Spleen (tissue), 11 donors: ENCODE results near the gene RBMS1. TPM values are rescaled to one million over a fixed set of nuclear protein-coding genes. Genes with fewer than 3 reads are reported as not detected.

Source experiments
- DNase-seq: peaks from one replicate; pipeline ENCODE4 v3.0.0-alpha.2; 2020
- H3K27ac ChIP-seq, 8 donors: fragments of 200-600 bp; sonication (generic) in 7 of 8; 1 replicate in 4 of 8; 2 replicates in 4 of 8; pipeline versions ENCODE4 v1.5.0 to v1.8.0; 2016 to 2021; ENCODE audit warnings: inconsistent platforms in 4 of 8, mild to moderate bottlenecking in 4 of 8, moderate library complexity in 1 of 8
- H3K27me3 ChIP-seq, 7 donors: fragments of 200-600 bp; sonication (generic) in 6 of 7; replicated peaks in 1 of 7; 1 replicate in 4 of 7; 2 replicates in 3 of 7; pipeline versions ENCODE4 v1.5.0 to v1.8.0; 2016 to 2021; ENCODE audit warnings: inconsistent platforms in 3 of 7, mild to moderate bottlenecking in 1 of 7
- H3K36me3 ChIP-seq, 6 donors: fragments of 200-600 bp; sonication (generic) in 5 of 6; 1 replicate in 4 of 6; 2 replicates in 2 of 6; pipeline versions ENCODE4 v1.5.0 to v1.8.0; 2016 to 2021; ENCODE audit warnings: inconsistent platforms in 2 of 6
- H3K4me1 ChIP-seq, 6 donors: fragments of 200-600 bp; sonication (generic) in 5 of 6; 1 replicate in 3 of 6; 2 replicates in 3 of 6; pipeline versions ENCODE4 v1.5.0 to v1.8.0; 2016 to 2021; ENCODE audit warnings: inconsistent platforms in 3 of 6
- H3K4me3 ChIP-seq, 8 donors: fragments of 200-600 bp; sonication (generic) in 7 of 8; 1 replicate in 4 of 8; 2 replicates in 4 of 8; pipeline versions ENCODE4 v1.5.0 to v1.8.0; 2016 to 2021; ENCODE audit warnings: inconsistent platforms in 4 of 8, mild to moderate bottlenecking in 4 of 8, moderate library complexity in 2 of 8
- H3K9me3 ChIP-seq, 8 donors: fragments of 200-600 bp; sonication (generic) in 7 of 8; 1 replicate in 4 of 8; 2 replicates in 4 of 8; pipeline versions ENCODE4 v1.5.0 to v1.8.0; 2016 to 2021; ENCODE audit warnings: inconsistent platforms in 4 of 8
- CTCF ChIP-seq, 11 experiments: fragments of 200-600 bp in 7 of 11; fragments of 450-650 bp in 4 of 11; sonication (generic) in 4 of 11; IDR thresholded peaks in 8 of 11; conservative IDR thresholded peaks in 3 of 11; 1 replicate in 7 of 11; 2 replicates in 4 of 11; pipeline versions ENCODE4 v1.4.0 to v1.8.0; 2016 to 2021; ENCODE audit warnings: antibody characterized with exemption in 11 of 11, inconsistent platforms in 4 of 11, mild to moderate bottlenecking in 1 of 11
- POLR2A ChIP-seq, 3 donors: fragments of 450-650 bp; IDR thresholded peaks; one replicate each; pipeline ENCODE4 v1.5.1; 2017; ENCODE audit warnings: antibody characterized with exemption in 3 of 3, mild to moderate bottlenecking in 1 of 3
- POLR2AphosphoS5 ChIP-seq, 3 donors: sonication (generic); formaldehyde crosslinking; IDR thresholded peaks; one replicate each; pipeline ENCODE4 v1.5.1; 2017; ENCODE audit warnings: antibody characterized with exemption in 3 of 3
- WGBS, 5 donors: extraction: QIAGEN DNeasy Blood & Tissue Kit in 3 of 5; methylation state at CpG; one replicate each; pipeline versions ENCODE4 v1.1.5 to v1.1.7; 2013 to 2018; 5-methylcytosine and 5-hydroxymethylcytosine counted together
- intact Hi-C: fragments of 100-400 bp; cut with DNase I; formaldehyde crosslinking; loops from one replicate; pipeline ENCODE4 v1.15.0; 2023; ENCODE audit warnings: low total_unique reads
- polyA plus RNA-seq, 3 donors: library from polyadenylated mRNA; stranded (reverse); fragments of 200-250 nt; gene quantifications; one replicate each; pipeline ENCODE4 v1.2.1, GENCODE V29; 2013
- total RNA-seq, 7 donors: library from RNA; depleted of rRNA in 3 of 7; stranded (reverse); fragments of >200 nt in 3 of 7; fragmentation: NEBNext Ultra II Directional in 4 of 7; extraction: Animal tissue kit (Norgen Biotek cat#: 25700) in 4 of 7; gene quantifications; one replicate each; pipeline versions ENCODE4 v1.1.0 to v1.2.1, GENCODE V29; 2016 to 2021
- donor health status: healthy with polysubstance abuse.
- donor health status: DM: no; HTN: no; CAD: no; lungs with moderate emphysema.
- donor health status: DM: no; HTN: no; CAD: no.
- donor health status: Bipolar disorder and iron deficiency.
- donor health status: healthy.
- donor health status: DM: no; HTN: no; CAD: no.
- donor health status: DM: yes; HTN: yes; CAD: no.

Gene RBMS1
- total and polyA plus RNA-seq, 10 donors, result 18.8 to 151 (median 118) TPM

GRCh38 chr2:160269365-160269764 is 224.2 kb downstream of the RBMS1 start:
- H3K27me3 ChIP-seq, result no peaks in the 10 kb centered on the region
- intact Hi-C loops, result no loop called here
- DNase-seq, result no peak
- peak overlapping the region in 7 of 8 donors; percentile 3 to 69 (median 35) for H3K4me3 ChIP-seq
- H3K9me3 ChIP-seq, result no peaks in the 10 kb centered on the region
- H3K27ac ChIP-seq, result peak overlapping the region; percentile 61 to 91 (median 87)
- peaks cover 5 to 35% (median 26%) of the 10 kb centered on the region in 6 donors for H3K4me1 ChIP-seq
- WGBS, 5 donors, result 73 to 81% (median 75%) methylated on average over 4 of the region's 4 CpGs
- H3K36me3 ChIP-seq, result peaks cover 0 to 37% (median 10%) of the 10 kb centered on the region in 6 donors
- TF ChIP-seq POLR2A (IDR thresholded peaks at IDR 0.05) (no peak), CTCF (IDR thresholded peaks at IDR 0.05 in 8 of 11, conservative IDR thresholded peaks at IDR 0.05 in 3 of 11) (no peak), POLR2AphosphoS5 (IDR thresholded peaks at IDR 0.05) (no peak)

- peaks cover 0 to 26% (median 5%) of the 10 kb centered on the region in 6 donors for H3K36me3 ChIP-seq
- DNase-seq, result no peak
- no peaks in the 10 kb centered on the region for H3K9me3 ChIP-seq
- H3K4me3 ChIP-seq, result no peak overlapping the region
- intact Hi-C loops, result no loop called here
- H3K4me1 ChIP-seq, result peaks cover 5 to 35% (median 26%) of the 10 kb centered on the region in 6 donors
- TF ChIP-seq POLR2A (IDR thresholded peaks at IDR 0.05) (no peak), CTCF (IDR thresholded peaks at IDR 0.05 in 8 of 11, conservative IDR thresholded peaks at IDR 0.05 in 3 of 11) (no peak), POLR2AphosphoS5 (IDR thresholded peaks at IDR 0.05) (no peak)
- H3K27me3 ChIP-seq, result no peaks in the 10 kb centered on the region
- 75 to 84% (median 82%) methylated on average over 2 of the region's 2 CpGs for WGBS, 5 donors
- no peak overlapping the region for H3K27ac ChIP-seq
Observed at GRCh38 chr2:160268151-160268781, 225.3 kb downstream of the RBMS1 start.

- intact Hi-C loops, result no loop called here
- Histone ChIP-seq H3K27me3 (no peaks in the 10 kb centered on the region), H3K4me1 (peaks cover 5 to 35% (median 26%) of the 10 kb centered on the region in 6 donors), H3K4me3 (no peak overlapping the region), H3K9me3 (no peaks in the 10 kb centered on the region), H3K27ac (no peak overlapping the region), H3K36me3 (peaks cover 0 to 21% (median 2%) of the 10 kb centered on the region in 6 donors)
- no peak for TF ChIP-seq POLR2AphosphoS5 (IDR thresholded peaks at IDR 0.05)
- WGBS, 5 donors, result 77 to 93% (median 89%) methylated on average over 1 of the region's 1 CpG
- no peak for DNase-seq
Observed at GRCh38 chr2:160267692-160268091, 225.9 kb downstream of the RBMS1 start.

GRCh38 chr2:160267022-160267421 is 226.6 kb downstream of the RBMS1 start:
- Histone ChIP-seq H3K4me3 (no peak overlapping the region), H3K27me3 (no peaks in the 10 kb centered on the region), H3K4me1 (peaks cover 5 to 35% (median 26%) of the 10 kb centered on the region in 6 donors), H3K36me3 (peaks cover 0 to 14% (median 2%) of the 10 kb centered on the region in 6 donors), H3K27ac (no peak overlapping the region), H3K9me3 (no peaks in the 10 kb centered on the region)
- WGBS, 5 donors, result 80 to 97% (median 89%) methylated on average over 4 of the region's 4 CpGs
- no peak for DNase-seq
- TF ChIP-seq CTCF (IDR thresholded peaks at IDR 0.05 in 8 of 11, conservative IDR thresholded peaks at IDR 0.05 in 3 of 11), result no peak
- TF ChIP-seq POLR2AphosphoS5 (IDR thresholded peaks at IDR 0.05), result no peak
- no peak for TF ChIP-seq POLR2A (IDR thresholded peaks at IDR 0.05)
- intact Hi-C loops, result no loop called here
